NCI-H1417 treated with DMSO at 0.1 percent for 48 hours (cell line): ENCODE data around the gene UTP4.
A peak's percentile ranks its signal among the peaks of the same experiment; 100 is the strongest.

Source experiments
- DNase-seq: peaks from one replicate; lab custom pipeline; 2025; lab: John Stamatoyannopoulos, UW

Gene UTP4

DNA sequence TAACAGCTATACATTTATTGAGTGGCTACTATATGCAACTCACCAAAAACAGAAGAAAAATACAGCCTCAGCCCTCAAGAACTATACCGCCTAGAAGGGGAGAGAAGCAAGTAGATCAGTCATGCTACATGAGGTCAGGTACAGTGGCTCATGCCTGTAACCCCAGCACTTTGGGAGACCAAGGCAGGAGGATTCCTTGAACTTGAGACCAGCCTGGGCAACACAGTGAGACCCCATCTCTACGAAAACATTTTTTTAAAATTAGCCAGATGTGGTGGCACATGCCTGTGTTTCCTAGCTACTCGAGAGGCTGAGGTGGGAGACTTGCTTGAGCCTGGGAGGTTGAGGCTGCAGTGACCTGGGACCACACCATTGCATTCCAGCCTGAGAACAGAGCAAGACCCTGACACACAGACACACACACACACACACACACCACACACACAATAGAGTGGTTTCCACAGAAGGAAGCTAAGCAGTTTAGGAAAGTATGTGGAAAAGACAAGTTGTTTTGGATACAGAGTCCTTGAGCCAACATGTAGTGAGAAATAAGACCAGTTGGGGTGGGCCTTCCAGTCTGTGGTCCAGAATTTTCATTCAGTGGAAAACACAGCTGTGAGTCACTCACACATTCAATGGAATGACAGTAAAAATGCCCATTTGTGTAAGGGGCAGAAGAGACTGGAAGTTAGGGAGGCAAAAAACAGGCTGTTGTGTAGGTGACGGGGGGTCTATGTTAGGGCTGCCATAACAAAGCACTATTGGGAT lies 43.8 kb downstream of the UTP4 start:
- no peak for DNase-seq

DNA sequence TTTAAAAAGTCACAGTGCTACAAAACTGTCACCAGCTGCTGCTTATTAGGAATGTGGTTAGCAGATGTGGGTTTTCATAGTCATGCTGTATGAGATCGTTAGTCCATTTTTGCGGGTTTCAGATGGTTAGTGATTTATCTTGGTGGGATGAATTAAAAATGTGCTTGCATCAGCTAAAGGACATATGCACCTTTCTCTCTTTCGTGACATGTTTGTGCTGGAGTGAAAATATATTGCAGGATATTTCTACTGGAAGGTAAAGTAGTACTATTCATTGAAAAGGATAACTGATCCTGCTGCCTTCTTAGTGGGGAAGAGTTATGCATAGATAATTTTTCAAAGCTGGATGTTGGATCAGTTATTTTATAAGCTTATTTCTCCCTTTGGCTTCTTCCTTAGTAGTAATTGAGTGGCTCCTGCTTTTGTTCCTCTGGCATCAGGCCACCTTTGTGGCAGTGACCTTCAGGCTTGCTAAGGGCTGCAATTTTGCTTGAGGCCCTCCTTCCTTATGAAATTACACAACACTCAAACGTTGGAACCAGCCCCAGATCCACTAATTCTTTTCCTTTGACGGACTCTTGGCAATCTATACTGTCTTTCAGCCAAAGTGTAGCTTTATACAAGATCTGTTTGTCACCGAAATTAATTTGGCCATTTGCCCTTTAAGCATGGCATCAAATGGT lies 47.0 kb downstream of the UTP4 start:
- no peak for DNase-seq

DNA sequence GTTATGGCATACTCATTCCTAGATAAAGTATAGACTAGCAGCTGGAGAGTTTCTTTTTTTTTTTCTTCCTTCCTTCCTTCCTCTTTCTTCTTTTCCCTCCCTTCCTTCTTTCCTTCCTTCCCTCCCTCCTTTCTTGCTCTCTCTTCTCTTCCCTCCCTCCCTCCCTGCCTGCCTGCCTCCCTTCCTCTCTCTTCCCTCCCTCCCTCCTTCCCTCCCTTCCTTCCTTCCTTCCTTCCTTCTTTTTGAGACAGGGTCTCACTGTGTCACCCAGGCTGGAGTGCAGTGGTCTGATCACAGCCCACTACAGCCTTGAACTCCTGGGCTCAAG lies 47.5 kb downstream of the UTP4 start:
- no peak for DNase-seq

DNA sequence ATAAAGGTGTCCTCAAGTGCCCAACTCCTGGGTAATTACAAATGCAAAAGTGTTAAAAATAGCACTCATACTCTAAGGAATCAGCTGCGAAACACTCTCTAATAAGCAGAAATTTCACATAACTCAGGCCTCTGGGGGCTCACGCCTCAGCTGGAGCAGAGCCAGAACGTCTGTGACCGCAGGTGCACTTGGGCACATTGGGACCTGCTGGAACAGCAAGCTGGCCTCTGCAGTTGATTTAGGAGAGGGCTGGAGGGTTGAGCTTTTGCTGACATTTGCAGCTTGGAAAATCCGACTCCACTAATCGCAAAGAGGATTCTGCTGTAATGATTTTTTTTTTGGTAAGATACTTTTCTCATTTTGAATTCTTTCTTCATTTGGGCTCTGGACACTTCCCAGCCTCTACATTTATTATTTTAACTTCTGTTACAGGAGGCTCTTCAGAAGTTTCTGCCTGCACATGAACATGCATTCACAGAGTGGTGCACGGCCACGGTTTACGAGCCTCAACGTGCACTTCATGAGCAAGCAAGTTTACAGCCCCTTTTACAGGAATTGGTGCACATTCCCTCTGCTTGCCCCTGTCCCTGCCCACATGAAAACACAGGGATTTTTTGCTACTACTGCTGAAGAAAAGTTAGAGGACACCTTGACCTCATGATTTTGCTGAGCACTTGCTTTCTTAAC lies 50.4 kb downstream of the UTP4 start:
- no peak for DNase-seq

DNA sequence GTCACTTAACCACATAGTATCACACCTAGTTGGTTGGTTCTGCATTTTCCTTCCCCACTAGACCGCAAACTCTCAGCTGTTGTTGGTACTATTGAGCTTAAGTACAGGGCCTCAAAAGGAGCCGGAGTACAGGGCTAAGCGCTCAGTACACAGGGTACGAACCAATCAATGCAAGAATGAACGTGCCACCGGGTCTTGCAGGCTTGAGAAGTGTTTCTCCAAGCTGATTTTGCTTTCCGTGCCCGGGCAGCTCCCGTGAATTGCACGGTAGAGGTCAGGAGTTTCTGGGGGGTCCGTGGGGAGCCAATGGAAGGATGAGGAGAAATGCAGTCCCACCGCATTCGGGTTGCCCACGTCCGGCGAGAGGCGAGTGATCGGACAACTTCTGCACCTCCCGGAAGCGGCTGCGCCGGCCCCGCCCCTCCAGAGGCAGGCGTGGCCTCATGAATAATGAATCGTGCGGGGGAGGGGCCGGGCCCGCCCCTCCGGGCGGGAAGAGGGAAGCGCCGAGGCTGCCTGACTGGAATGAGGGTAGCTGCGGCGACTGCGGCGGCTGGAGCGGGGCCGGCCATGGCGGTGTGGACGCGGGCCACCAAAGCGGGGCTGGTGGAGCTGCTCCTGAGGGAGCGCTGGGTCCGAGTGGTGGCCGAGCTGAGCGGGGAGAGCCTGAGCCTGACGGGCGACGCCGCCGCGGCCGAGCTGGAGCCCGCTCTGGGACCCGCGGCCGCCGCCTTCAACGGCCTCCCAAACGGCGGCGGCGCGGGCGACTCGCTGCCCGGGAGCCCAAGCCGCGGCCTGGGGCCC lies 54.4 kb downstream of the UTP4 start, which contains the start of gene SNTB2:
TSS of gene SNTB2 (plus strand) at position 523 of the 804 bp plus-strand sequence. CDS start at position 526, 3 bp downstream.
- DNase-seq, result peak; percentile 18

- no peak for DNase-seq
Observed at GRCh38 chr16:69187446-69188235, 55.2 kb downstream of the UTP4 start.

DNA sequence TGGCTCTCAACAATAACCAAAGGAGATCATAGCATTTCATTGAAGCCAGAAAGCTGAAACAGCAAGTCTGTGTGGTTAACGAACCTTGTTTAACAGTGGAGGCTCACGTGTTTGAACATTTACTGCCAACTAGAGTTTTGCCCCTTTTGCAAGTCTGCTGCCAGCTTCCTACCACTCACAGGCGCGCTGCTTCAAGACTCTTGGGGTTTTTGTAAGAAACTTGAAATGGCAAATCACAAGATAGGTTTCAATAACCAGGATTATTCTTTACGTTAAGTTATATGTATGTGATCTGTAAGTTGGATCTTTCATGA lies 55.7 kb downstream of the UTP4 start:
- no peak for DNase-seq

GRCh38 chr16:69188716-69189115 lies 56.3 kb downstream of the UTP4 start:
- no peak for DNase-seq

GRCh38 chr16:69190046-69190588 lies 57.7 kb downstream of the UTP4 start:
- DNase-seq, result no peak

DNA sequence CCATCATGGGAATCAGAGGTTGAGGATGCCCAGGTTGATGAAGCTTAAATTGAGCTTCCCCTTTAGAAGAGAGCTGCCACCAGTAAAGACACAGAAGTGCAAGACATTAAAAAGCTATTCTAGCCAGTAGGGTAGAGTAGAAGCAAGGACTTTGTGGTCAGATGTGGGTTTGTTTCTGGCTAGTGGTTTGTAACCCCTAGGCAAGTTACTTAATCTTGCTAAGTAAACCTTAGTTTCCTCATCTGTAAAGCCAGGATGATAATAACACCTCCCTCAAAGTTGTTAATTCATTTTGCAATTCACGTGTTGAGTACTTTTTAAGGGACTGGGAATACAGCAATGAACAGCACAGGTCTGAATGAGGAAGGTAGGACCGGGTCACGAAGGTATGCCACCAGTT lies 58.1 kb downstream of the UTP4 start:
- DNase-seq, result no peak

GRCh38 chr16:69191136-69191535 lies 58.7 kb downstream of the UTP4 start:
- no peak for DNase-seq

- no peak for DNase-seq
Observed at GRCh38 chr16:69193855-69194254, 61.4 kb downstream of the UTP4 start.

- DNase-seq, result no peak
Observed at GRCh38 chr16:69194488-69194887, 62.0 kb downstream of the UTP4 start.

DNA sequence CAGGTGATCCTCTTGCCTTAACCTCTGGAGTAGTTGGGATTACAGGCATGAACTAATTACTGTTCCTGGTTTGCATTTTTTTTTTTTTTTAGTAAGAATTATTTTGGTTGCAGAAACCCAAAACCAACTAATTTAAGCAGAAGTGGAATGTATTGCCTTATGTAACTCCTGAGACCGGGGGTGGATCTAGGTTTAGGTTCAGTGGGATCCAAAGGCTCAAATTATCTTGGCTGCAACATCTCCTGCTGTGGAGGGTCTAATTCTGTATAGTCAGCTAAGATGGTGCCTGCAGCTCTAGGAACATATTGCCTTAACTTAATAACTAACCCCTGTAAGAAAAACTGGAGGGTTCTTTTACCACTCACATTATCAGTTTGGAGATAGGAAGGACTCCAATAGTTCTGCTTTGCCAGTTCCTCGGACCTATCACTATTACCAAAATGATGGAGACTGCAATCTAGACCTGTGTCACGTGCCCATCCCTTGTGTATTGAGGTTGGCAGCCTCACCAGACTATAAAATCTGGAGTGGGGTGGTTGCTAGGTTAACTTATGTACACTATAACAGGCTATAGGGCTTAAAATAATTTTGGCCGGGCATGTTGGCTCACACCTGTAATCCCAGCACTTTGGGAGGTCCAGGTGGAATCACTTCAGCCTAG lies 63.0 kb downstream of the UTP4 start:
- no peak for DNase-seq

- DNase-seq, result no peak
Observed at GRCh38 chr16:69197573-69197972, 65.1 kb downstream of the UTP4 start.

GRCh38 chr16:69199382-69199781 lies 66.9 kb downstream of the UTP4 start:
- DNase-seq, result no peak

DNA sequence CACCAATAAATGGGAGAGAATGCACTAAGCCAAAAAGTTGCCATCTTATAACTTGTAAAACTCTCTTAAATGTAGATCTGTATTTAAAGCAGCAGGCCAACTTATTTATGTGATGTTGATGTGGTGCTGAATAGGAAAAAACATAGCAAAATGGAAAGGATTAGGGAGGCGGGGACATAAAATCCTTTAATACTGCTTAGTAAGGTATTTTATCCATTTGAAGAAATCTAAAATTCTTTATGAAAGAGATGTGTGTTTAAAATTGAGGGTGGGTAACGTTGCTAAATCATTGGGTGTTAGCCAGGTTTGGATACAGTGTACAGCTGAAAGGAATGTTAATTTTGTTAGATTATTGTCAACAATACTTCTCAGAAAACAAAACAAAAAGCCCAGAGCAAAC lies 68.8 kb downstream of the UTP4 start:
- no peak for DNase-seq

DNA sequence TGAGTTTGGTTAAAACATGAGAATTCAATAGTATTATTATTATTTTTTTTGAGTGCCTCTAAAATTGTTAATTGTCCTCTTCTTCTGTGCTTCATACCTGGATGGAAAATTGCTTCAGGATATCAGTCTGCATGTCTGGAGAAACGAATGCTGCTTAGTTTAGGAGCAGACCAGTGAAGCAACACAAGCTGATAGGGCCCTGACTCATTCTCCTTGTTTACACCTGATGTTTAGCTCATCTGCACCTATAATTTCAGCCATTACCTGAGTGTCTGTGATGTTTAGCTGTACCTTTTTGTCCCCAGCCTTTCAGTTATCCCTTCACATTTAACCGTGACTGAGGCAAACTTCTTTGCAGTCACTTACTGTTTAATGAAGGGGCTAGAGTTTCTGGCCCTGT lies 69.3 kb downstream of the UTP4 start:
- no peak for DNase-seq

DNA sequence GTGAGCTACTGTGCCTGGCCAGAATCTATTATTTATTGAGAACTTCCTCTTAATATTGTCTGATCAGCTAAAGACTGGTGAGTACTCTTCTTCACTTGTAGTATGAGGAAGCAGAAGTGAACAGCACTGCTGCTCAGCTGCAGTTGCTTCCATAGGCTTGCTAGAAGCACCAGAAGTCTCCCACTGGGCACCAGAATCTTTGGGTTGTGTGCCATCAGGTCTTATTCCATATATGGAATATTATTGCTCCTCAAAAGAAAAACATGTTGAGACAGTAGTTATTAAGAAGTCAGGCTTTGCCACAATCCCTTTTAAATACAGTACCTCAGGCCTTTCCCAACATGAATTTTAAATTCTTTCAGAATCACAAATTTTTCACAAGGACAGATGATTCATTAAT lies 71.7 kb downstream of the UTP4 start:
- no peak for DNase-seq

GRCh38 chr16:69209735-69210134 lies 77.3 kb downstream of the UTP4 start:
- no peak for DNase-seq

DNA sequence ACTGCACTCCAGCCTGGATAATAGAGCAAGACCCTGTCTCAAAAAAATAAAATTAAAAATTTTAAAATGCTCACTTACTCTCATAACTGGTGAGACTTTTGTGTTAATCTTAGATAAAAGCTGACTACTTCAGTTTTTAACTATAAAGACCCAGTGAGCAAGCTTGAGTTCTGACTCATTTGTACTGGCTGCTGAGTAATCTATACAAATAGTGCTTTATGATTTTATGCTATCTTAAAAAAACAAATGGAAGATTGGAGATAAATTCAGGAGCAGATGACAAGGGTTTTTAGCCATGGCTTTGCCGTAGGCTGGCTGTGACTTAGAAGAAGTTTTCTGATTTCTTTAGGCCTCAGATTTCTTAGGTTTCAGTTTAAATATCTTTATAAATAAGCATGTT lies 85.0 kb downstream of the UTP4 start:
- no peak for DNase-seq
